Brain pericyte (primary cell): ENCODE data around the gene PTAFR.

Source experiments
- DNase-seq: peaks from one replicate; pipeline ENCODE4 v3.0.0-alpha.2; 2012; ENCODE audit warnings: low read depth, low spot score

The PTAFR gene

DNA sequence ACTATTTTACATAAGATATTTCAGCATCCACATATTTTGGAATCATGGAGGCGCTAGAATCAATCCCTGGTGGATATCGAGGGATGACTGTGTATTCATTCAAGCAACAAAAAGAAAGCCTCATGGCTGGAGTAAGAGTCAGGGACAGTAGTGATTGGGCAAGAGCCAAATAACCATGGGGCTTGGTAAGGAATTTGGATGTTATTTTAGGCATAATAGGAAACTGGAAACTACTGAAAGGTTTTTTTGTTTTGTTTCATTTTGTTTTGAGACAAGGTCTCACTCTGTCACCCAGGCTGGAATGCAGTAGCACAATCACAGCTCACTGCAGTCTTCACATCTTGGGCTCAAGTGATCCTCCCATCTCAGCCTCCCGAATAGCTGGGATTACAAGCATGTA, 54.3 kb downstream of the PTAFR start:
- DNase-seq: no peak

DNA sequence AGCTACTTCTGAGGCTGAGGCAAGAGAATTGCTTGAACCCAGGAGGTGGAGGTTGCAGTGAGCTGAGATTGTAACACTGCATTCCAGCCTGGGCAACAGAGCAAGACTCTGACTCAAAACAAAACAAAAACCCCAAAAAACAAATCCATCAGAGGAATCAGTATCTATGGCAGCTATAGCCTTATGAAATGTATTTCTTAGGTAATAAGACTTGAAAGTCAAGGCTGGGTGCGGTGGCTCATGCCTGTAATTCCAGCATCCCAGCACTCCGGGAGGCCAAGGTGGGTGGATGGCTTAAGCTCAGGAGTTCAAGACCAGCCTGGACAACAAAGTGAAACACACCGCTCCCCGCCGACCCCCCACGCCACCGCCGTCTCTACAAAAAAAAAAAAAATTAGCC, 56.9 kb downstream of the PTAFR start:
- no peak for DNase-seq

DNA sequence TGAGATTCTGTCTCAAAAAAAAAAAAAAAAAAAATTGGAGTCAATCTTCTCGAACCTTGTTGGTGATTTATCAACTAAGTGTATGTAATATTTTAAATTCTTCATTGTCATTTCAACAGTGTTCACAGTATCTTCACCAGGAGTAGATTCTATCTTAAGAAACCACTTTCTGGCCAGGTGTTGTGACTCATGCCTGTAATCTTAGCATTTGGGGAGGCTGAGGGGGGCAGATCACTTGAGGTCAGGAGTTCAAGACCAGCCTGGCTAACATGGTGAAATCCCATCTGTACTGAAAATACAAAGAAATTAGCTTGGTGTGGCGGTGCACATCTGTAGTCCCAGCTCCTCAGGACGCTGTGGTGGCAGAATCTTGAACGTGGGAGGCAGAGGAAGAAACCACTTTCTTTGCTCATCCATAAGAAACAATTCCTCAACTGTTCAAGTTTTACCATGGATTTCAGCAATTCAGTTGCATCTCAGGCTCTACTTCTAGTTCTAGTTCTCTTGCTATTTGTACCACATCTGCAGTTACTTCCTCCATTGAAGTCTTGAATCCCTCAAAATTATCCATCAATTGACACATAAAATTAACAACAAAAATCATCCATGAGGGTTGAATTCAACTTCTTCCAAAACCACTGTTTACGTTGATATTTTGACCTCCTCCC, 57.7 kb downstream of the PTAFR start:
- no peak for DNase-seq

DNA sequence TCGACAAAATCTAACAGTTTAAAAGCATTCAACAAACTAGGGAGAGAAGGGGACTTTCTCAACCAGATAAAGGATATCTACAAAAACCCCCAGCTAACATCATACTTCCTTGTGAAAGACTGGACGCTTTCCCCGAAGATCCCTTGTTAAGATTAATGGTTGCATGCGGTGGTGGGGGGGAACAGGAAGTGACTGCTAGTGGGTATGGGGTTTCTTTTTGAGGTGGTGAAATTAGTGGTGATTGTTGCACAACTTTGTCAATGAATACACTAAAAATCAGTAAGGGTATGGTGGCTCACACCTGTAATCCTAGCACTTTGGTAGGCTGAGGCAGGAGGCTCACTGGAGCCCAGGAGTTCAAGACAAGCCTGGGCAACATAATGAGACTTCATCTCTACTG, 61.2 kb downstream of the PTAFR start:
- no peak for DNase-seq

DNA sequence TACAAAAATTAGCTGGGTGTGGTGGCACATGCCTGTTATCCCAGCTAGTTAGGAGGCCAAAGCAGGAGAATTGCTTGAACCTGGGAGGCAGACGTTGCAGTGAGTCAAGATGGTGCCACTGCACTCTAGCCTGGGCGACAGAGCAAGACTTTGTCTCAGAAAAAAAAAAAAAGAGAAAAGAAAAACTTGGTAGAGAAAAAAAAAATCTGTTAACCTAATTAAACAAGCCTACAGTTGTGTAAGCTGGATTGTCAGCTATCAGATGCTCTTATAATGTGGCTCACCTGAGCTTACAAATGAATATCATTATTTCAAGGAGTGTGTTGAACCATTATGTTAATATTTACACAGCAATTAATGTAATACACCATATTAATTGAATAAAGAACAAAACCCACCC, 61.6 kb downstream of the PTAFR start:
- no peak for DNase-seq

DNA sequence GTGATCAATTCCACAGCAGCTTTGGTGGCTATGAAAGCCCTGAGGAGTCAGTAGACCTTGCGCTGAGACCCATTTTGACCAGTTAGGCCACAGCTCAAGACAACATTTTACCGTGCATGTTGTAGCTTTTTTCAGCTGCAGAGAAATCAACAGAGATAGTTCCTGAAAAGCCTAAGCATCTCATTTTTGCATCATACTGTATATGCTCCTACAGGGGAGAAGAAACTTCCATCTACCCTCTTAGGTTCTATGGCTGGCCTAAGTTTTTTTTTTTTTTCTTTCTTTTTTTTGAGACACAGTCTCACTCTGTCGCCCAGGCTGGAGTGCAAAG, 63.3 kb downstream of the PTAFR start:
- no peak for DNase-seq

DNA sequence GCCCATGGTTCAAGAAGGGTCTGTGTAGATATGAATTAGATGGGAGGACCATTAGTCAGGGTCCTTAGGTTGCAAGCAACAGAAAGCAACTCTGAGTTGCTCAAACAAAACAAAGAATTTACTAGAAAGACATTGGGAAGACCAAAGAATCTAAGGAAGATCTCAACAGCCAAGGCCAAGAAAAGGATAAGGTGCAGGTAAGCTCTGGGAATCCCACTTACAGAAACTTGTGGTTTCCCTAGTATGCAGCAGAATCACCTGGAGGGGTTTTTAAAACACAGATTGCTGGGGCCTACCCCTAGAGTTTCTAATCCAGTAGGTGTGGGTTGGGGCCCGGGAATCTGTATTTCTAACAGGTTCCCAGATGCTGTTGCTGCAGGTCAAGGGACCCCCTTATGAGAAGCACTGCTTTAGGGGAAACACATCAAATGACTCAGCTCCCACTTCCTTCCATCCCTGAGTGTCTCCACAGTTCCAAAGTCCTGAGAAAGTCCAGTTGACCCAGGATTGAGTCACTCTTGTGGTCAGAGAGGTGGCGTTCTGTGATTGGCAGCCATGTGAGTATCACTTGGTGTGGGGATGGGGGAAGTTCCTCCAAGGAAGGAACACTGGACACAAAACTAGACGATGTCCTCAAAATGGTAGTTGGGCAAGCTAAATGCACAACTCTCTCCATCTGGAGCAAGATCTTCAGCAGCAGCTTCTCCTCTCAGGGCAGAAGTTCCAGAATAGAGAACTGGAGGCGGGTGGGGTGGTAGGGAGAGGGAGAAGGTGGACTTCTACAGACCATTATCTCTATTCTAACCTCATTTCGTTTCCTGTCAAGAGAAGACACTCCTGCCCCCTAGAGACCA, 63.9 kb downstream of the PTAFR start:
- DNase-seq: no peak

DNA sequence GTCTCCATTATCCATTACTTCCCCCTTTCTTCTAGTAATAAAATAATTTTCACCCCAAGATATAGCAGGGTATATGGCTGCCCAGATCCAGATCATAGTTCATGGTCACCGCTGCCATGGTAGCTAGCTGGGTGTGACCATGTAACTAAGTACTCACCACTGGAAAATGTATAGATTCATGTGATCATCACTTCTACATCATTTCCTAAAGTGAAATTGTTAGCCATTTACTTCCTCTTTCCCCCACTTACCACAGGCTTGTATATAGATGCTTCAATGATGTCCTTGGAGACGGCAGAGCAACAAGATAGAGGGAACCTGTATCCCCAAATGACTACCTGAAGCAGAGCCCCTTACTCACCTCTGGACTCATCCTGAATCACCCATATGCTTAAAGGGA, 65.3 kb downstream of the PTAFR start:
- DNase-seq: no peak

DNA sequence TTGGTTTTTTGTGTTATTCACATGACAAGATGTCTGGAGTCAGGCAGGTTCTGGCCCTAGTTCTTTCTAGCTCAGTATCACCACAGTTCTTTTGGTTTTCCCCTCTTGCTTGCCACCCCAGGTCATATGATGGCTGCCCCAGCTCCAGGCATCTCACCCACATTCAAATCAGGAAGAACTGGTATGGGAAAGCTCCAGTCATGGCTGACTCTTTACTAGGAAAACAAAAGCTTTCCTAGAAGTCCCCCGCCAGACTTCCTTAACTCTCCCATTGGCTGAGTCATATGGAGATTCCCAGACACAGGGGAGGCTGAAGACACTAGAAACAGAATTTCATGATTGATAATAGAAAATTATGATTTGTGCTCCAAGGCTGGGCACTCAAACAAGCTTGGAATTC, 65.9 kb downstream of the PTAFR start:
- DNase-seq: no peak

DNA sequence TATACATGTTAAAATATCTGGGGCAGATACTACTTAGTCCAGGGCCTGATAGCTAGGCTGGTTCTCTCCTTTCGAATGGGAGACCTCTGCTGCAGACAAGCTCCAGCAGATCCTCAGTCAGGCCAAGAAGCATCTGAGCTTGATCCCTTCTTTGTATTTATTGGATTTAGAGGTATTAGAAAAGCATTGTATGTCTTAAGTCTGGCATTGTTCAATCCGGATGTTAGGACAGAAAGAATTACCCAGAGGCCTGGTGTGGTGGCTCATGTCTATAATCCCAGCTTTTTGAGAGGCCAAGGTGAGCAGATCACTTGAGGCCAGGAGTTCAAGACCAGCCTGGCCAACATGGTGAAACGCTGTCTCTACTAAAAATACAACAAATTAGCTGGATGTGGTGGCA, 66.9 kb downstream of the PTAFR start:
- no peak for DNase-seq

DNA sequence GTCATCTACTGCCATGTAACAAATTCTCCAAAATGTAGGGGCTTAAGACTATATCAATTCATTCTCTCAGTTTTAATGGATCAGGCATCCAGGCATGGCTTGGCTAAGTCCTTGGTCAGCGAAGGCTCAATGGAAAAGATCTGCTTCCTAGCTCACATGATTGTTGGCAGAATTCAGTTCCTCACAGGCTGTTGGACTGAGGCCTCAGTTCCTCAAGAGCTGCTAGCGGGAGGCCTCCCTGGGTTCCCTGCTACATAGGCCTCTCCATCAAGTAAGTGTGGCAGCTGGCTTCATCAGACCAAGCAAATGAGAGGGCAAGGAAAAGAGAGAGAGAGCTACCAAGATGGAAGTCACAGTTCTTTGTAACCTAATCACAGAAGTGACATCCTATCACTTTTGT, 68.5 kb downstream of the PTAFR start:
- no peak for DNase-seq

DNA sequence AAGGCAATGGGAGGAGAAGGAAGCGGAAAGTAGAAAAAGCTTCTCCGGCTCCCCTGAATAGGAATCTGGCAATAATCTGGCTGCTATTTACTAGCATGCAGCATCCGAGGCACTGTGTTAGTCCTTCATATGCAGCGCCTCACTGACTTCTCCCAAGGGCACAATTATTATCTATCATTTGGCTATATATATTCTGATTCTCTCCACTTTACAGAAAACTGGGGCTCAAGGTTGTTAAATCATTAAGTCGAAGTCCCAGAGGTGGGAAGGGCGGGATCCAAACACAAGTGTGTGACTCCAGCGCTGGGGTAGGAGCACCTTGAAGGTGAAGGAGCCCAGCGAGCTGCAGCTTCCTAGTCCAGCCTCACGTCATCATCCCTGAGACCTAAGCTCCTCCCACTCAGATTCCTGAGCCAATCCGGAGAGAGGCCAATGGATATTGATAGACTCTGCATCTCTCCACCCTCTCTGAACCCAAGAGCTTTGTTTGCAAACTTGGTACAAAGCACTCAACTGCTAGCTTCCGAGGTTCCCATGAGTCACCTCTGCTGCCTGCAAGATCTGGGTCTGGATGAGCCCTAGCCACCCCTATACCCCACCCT, 71.5 kb downstream of the PTAFR start:
- DNase-seq: no peak

DNA sequence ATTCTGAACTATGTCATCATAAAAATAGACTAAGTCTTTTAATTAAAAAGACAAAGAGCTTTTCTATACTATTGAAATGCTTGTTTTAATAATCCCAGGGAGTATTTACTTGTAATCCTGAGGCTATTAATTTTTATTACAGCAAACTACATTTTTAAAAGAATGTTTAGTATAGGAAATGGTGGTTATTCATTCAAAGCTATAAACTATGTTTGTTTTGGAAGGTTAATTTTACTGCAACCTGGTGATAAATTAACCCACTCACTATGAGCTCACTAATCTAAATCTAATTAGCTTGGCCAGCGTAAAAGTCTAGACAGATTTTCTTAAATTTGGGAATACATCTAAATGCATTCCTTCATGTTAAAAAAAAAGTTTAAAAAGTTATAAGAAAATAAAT, 74.3 kb downstream of the PTAFR start:
- no peak for DNase-seq

DNA sequence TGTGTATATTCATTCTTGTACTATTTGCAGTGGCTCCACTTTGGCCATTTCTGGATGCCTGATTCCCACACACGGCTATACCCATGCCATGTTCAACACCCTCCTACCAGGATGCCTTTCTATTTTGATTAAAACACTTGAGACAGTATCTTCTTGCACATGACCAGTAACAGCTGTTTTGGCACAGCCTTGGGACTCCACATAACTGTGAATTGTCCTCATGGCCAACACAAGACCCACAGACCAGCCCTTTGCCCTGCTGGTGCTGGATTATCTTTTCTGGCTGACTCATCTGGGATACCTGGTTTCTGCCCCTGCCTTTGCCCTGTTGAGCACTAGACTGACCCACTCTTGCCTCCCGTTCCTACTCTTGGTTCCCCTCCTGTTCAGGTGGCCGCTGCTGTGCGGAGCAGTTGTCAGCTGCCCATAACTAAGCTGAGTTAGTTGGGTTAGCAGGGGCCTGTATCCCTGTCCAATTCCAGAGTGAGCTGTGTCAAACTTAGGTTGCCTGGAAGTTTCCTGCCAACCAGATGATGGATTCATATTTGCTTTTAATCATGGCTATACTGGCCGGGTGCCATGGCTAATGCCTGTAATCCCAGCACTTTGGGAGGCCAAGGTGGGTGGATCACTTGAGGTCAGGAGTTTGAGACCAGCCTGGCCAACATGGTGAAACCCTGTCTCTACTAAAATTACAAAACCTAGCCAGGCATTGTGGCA, 77.3 kb downstream of the PTAFR start:
- no peak for DNase-seq
